HG03439 (cell line): Measurements from ENCODE around the gene C5AR1.
A peak's percentile ranks its signal among the peaks of the same experiment; 100 is the strongest.
"Not testable (repeated sequence)": the region's sequence is repeated elsewhere in the genome, so short reads cannot be mapped to it uniquely, and the experiment has no call there.

Experiments
- ATAC-seq: cut with Tn5 transposase; IDR thresholded peaks from one replicate; pipeline ENCODE4 v1.9.1; 2021; ENCODE audit warnings: mild to moderate bottlenecking, moderate library complexity; ENCODE audit not compliant: unreplicated experiment

Gene C5AR1

DNA sequence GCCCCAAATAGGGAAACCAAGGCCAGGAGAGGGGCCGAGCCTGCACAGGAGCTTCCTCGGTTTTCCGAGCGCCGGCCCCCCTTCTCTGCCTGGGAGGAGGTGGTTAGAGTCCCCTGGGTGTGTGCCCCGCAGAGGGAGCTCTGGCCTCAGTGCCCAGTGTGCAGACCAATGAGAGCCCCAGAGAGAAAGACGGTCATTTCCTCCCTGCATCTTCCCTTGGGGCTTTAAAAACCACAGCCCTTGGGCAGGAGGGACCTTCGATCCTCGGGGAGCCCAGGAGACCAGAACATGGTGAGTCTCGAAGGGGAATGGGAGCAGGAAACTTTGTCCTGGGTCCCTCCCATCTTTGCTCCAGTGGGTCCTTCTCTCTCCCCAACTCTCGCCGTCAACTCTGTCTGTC, at the start of gene C5AR1:
Gene C5AR1, plus strand, starts transcription at position 254 of the 400 bp plus-strand sequence. Its CDS starts 35 bp downstream, at position 289.
- ATAC-seq: no peak

- no peak for ATAC-seq
These were observed 49.2 kb upstream of the C5AR1 start for GRCh38 chr19:47260476-47260875.

- peak; percentile 49 for ATAC-seq
These were observed 47.5 kb upstream of the C5AR1 start for GRCh38 chr19:47261946-47262793.

- no peak for ATAC-seq
These were observed 45.0 kb upstream of the C5AR1 start for GRCh38 chr19:47264629-47265028.

DNA sequence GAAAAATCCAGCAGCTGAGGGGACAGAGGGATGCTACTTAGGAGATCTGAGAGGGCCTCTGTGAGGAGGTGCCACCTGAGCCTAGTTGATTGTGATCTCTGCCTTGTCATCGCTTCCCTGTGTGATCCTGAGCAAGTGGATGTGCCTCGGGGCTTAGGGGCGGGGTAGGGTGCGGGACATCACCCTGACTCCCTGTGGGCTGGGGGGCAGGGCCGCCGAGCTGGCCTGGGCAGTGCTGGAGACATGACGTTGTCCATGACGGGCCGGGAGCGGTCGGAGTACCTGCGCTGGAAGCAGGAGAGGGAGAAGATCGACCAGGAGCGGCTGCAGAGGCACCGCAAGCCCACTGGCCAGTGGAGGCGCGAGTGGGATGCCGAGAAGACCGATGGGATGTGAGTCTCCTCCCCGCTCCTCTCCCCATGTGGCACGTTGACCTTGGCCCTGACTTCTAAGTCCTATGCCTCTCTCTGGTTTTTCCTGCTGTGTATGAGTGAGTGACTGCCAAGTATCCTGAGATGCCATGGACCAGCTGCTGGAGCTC, 43.2 kb upstream of the C5AR1 start:
- ATAC-seq: no peak

DNA sequence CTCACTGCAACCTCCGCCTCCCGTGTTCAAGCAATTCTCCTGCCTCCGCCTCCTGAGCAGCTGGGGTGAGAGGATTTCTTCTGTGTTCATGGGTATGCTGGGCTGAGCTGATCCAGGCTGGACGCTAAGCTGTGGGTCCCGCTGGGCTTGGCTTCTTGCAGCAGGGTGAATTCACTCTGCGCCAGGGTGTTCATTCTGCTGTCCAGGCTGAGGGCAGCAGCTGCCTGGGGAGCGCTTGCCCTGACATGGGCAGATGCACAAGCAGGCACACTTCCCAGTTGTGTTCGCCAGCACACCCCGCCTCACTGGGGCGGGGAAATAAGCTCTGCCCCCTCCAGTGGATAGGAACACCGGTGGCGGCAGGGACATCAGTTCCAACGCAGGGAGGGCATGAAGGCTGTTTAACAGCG, 42.3 kb upstream of the C5AR1 start:
- ATAC-seq: no peak

- ATAC-seq: no peak
These were observed 41.6 kb upstream of the C5AR1 start for GRCh38 chr19:47268028-47268427.

DNA sequence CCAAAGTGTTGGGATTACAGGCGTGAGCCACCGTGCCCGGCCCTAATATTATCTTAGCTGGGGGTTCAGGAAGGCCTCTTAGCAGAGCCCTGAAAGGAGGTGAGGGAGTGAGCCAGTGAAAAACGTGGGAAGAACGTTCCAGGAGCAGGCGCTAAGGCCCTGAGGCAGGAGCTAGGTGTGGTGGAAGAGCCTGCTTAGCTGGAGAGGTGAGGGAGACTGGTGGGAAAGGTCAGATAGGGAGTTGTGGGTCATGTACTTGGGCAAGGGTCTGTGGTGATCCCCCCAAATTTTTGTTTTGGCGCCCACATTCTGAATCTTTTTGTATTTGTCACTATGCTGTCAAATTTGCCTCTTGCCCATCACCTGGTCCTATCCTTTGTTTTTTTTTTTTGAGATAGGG, 40.1 kb upstream of the C5AR1 start:
- ATAC-seq: no peak

DNA sequence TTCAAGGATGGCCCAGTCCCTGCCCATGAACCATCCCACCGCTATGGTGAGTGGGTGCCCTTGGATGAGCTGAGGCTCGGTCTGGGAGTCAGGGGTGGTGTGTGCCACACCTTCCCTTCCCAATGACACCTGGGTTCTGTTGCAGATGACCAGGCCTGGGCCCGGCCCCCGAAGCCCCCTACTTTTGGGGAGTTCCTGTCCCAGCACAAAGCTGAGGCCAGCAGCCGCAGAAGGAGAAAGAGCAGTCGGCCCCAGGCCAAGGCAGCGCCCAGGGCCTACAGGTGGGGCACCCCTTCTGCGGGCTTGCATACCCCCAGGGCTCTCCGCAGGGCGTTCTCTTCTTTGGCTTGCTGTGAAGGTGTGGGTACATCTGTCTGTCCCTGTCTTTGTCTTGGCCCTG, 39.3 kb upstream of the C5AR1 start:
- ATAC-seq: no peak

- ATAC-seq: no peak
These were observed 37.7 kb upstream of the C5AR1 start for GRCh38 chr19:47271949-47272348.

- ATAC-seq: no peak
These were observed 37.0 kb upstream of the C5AR1 start for GRCh38 chr19:47272448-47273312.

DNA sequence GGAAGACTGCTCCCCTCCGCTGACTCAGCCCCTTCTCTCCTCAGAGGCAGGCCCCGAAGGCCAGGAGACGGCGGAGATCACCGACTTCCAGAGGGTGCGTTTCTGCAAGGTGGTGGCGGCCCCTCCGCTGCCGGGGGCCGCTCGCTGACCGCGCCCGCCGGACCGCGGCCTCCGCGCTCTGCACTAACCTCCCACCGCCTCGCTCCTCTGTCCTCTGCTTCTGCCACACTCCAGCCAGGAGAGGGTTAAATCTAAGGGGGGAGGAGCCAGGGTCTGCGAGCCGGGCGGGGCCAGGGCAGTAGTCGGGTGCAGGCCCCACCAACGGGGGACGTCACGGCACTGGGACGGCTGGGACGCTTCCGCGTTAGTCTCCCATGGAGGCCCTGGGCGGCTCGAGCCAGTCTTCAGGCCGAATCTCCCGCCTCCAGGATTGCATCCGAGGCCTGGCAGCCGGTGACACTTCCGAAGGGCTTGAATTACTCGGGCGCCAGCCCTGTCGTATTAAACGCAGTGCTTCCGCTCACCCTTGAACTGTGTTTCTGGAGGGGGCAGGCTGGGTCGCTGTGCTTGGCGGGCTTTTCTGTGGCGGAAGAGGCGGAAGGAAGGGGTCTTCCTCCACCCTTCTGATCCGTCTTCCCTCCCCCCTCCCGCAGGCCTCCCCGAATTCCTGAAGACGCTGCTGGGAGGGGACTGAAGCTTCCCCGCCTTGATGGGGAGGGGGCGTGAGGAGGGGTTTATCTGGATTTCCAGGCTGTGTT, 36.2 kb upstream of the C5AR1 start:
- ATAC-seq: peak; percentile 64

DNA sequence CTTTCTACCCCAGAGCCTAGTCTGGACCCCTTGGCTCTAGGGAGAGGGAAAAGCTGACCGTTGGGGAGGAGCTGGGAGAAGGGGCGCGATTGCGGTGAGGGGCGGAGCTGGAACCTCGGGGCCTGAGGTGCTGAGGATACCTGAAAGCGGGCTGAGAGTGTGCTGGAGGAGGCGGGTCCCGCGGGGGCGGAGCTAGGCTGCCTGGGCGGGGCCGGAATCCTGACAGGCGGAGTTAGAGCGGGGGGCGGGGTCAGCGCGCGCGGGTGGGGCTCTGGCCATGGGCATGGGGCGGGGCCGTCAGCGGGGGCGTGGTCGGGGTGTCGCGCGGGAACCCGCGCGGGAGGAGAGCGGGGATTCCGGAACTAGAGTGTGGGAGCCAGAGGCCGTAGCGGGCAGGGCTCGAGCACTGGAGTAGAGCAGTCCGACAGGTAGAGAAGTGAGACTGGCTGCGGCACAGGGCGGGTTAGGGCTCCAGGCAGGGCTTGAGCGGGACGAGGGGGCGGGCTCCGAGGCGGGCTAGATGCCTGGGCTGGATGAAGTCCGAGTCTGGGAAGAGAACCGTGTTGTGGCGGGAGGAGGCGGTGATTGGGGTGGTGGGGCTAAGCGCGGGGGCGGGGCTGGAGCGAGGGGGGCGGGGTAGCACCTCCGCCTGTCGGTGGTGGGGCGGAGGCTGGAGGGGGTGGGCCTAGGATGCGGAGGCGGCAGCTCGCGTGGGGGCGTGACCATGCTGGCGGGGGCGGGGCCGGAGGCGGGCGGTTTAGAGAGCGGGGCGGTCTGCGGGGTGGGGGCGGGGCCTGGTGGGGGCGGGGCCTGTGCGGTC, 35.4 kb upstream of the C5AR1 start, which contains the start of gene INAFM1:
Gene INAFM1, plus strand, starts transcription at position 815 of the 820 bp plus-strand sequence. CDS start 35 bp downstream, outside the sequence.
- peak; percentile 44 for ATAC-seq

GRCh38 chr19:47274891-47275761, 34.5 kb upstream of the C5AR1 start:
- peak; percentile 13 for ATAC-seq

GRCh38 chr19:47275791-47276461, 33.7 kb upstream of the C5AR1 start:
- no peak for ATAC-seq

GRCh38 chr19:47276513-47276912, 33.1 kb upstream of the C5AR1 start:
- not testable (repeated sequence) for ATAC-seq

- ATAC-seq: no peak
These were observed 29.4 kb upstream of the C5AR1 start for GRCh38 chr19:47280183-47280797.
